Measurements from ENCODE around the gene PLEKHH1.

PLEKHH1 gene

DNA sequence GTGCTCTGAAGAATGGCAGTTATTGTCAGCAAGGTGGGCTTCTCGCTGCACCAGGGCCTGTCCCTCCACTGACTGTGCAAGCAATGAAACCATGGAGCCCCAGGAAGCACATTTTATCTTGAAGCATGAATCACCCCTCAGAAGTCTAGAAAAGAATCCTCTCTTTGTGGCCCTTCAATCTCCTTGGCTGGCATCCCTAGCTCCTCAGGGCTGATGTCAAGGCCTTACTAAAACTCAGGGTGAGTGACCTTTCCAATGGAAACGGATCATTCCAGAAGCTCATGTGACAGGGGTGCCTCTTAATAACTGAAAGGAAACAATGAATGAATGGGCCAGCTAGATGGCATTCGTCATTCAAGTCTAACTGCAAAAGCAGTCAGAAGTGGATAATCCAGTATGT, 22.3 kb upstream of the PLEKHH1 start:
- DNase-seq (ENCODE audit: low spot score) = no peak

DNA sequence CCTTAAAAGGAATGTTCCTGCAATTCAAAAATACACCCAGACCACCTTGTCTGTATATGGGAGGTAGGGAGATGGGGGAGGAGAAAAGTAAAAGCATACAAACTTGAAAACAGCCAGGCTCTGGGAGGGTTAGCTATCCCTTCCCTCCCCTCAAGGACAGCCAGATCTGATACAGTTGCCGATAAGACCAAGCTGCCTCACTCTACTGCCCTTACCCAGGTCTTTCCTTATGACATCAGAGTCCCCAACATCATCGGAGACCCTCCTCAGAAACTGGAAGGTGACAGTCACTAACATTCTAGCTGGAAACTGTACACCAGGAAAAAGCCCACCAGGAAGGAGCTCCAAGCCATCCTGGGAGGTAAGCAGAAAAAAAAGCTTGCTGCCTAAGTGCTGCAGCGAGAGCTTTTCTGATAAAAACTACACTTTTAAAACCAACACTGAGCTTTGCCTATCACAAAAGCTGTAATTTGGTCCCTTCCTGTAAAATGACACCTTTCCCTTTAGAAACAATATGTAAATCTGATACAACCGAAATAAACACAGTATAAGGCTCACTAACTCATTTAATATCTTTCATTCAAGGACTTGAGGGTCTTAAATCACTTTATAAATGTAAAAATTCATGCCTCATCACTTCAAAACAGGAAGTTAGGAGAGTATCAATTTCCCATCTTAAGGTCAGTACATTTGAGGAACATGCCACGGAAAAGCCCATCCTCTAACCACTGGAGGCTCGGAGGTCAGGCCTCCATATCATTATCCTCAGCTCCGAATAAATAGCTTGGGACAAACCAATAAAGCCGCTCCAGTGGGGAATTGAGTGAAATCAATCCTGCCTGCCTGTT, 20.4 kb upstream of the PLEKHH1 start:
- DNase-seq (ENCODE audit: low spot score) = no peak

DNA sequence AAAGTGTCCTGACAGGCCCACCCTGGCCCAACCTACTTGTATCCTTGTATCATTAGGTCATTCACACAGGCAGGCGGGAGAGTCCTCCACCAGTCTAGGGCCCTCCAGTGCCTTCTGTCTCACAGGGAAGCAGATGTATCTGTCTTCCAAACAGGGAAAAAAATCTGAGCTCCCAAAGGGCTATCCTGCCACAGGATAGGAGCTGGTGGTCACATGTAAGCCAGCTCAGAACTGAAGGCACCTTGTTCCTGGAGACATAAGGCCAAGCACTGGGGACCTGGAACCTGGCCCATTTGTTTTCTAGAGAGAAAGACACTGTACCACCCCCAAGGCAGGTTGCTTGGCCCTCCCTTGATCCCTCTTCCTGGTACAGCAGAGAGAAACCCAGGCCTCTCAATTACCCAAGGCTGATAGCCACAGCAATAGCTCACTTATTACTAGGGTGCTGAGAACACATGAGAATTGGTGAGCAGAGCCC, 19.4 kb upstream of the PLEKHH1 start:
- DNase-seq (ENCODE audit: low spot score) = no peak

DNA sequence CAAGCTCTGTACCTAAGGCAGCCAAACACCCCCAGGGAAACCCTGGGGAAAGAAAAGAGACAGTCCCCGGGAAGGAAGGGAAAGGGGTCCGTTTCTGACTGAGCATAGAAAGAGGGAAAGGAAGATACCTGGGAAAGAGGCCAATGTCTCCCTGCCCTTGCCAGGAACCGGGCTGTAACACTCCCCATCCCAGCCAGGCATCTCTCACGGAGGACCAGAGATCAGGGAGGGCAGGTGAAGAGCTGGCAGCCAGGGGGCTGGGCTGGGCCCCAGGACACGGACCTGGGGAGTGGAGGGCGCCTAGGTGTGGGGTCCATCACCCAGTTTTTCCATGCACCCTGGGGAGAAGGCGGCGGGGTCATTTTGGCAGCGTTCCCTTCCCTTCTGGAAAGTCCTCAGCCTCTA, 18.9 kb upstream of the PLEKHH1 start:
- no peak for DNase-seq (ENCODE audit: low spot score)

DNA sequence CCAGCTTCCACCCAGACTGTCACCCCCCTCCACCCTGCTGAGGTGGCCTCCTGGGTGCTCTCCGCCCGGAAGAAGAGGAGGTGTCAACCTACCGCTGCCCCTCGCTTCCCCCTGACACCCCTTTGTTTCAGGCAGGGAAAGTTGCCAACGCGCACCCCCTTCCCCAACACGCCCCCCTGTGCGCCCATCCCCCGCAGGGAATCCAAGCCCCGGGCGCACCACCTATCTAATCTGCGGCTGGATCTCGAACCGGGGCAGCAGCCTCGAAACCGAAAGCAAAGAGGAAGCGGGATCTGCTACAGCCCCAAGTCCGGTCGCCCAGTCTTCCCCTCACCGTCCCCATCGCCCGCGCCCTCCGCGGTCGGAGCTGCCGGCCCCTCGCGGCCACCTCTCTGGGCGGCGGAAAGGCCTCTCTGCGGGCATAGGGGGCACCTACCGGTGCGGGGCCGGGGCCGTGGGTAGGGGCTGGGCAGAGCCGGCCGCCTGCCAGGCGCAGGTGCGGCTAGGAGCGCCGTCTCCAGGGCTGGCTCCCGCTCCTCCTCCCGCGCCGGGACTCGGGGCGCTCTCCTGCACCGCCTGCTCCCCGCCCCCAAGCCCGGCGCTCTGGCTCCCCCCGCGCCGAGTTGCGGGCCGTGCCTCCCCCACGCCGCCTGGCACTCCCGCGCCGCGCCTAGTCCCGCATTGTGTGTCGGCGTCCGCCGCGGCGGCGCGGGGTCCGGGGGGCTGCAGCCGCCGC, 18.3 kb upstream of the PLEKHH1 start:
- DNase-seq (ENCODE audit: low spot score) = peak; percentile 67

DNA sequence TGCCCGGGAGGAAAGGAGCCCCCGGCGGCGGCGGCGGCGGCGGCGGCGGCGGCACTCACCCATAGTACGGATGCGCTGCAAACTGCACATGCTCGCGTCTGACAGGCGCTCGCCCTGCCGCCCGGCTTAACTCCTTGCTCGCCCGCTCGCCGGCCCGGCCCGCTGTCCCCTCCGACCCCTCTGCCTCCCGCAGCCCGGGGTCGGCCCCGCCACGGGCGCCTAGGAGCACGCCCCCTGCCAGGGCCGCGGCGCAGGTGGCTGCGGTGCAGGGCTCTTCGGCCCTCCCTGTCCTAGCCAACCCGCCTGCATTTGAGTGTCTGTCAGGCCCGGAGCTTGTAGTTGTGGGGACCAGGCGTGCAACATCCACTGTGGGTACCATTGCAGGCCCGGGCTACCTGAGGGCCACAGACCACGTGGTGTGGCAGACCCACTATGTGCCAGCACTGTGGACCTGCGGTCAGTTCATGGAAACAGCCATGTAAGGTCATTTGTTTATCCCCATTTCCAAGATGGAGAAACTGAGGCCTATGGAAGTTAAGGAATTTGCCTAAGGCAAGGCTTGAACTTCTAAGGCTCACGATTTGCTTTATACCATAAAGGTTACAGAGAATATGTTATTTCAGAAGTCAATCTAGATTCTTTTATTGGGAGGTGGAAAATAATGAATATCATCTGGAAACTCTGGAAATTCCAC, 17.6 kb upstream of the PLEKHH1 start:
- DNase-seq (ENCODE audit: low spot score) = peak; percentile 64

DNA sequence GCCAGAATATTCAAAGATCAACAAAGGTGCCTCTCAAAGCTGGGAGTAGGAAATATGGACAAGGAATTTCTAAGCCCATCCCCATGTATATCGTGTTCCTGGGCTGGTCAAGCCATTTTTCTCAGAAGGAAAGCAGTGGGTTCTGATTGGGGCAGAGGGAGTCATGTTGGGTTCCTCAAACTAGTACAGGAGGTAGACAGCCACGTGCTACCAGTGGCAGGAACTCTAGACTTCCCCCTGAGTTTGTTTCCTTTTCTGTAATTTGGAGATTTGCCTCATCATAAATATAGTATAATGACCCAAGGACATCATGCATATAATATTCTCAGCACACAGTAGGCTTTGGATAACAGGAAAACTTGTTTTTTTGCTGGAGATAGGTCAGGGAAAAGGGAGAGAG, 16.4 kb upstream of the PLEKHH1 start:
- no peak for DNase-seq (ENCODE audit: low spot score)

DNA sequence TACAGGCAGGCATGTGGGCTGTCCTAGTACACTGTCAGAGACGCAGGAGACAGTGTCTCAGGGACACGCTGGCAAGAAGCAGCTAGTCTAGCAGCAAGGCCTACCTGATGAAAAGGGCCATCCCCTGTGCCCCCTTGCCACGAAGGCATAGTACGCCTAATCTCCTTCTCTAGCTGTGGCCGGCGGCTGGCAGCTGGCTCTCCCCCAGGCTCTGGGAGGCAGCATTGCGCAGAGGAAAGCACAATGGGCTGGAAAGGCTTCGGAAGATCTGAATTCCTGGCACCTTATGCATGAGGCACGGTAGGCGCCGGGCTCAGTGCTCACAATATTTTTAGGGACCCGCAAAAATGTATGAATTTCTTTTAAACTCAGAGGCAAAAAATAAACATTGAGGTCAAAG, 16.0 kb upstream of the PLEKHH1 start:
- peak; percentile 62 for DNase-seq (ENCODE audit: low spot score)

DNA sequence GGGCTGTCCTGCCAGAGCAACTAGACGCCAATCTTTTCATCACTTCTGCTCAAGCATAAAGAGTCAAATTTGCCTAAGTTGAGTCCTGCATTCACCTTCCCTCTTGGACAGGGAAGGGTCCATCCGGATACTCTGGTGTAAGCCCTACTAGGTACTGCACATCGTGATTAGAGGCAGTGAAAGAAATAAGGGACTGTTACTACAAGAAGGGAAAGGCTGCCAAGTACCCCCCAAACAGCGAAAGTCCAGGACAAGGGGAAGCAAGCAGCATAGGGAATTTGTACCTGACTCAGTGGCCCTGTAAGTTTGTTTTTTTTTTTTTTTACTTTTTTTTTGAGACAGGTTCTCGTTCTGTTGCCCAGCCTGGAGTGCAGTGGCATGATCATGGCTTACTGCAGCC, 13.7 kb upstream of the PLEKHH1 start:
- no peak for DNase-seq (ENCODE audit: low spot score)

DNA sequence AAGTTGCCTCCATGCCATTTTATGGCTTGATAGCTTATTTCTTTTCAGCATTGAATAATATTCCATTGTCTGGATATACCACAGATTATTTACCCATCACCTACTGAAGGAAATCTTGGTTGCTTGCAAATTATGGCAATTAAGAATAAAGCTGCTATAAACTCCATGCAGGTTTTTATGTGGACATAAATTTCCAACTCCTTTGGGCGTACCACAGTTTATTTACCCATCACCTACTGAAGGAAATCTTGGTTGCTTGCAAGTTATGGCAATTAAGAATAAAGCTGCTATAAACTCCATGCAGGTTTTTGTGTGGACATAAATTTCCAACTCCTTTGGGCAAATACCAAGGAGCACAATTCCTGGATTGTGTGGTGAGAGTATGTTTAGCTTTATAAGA, 12.6 kb upstream of the PLEKHH1 start:
- no peak for DNase-seq (ENCODE audit: low spot score)

DNA sequence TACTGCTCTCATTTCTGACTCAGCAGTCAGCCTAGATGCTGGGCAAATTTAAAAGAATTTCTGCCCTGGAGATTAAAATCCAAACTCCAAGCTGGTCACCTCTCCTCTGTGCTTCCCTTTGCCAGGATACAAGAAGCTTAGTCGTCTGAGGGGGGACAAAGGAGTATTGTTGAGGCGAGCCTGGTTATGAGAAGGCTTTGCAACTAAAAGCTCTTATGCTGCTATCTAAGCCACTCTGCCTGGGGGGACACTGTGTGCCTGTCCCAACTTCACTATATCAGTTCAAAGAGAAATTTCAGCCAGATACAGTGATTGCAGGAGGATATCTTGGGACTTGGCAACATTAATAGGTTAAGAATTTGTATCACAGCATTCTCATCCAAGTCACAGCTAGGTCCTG, 10.8 kb upstream of the PLEKHH1 start:
- no peak for DNase-seq (ENCODE audit: low spot score)

DNA sequence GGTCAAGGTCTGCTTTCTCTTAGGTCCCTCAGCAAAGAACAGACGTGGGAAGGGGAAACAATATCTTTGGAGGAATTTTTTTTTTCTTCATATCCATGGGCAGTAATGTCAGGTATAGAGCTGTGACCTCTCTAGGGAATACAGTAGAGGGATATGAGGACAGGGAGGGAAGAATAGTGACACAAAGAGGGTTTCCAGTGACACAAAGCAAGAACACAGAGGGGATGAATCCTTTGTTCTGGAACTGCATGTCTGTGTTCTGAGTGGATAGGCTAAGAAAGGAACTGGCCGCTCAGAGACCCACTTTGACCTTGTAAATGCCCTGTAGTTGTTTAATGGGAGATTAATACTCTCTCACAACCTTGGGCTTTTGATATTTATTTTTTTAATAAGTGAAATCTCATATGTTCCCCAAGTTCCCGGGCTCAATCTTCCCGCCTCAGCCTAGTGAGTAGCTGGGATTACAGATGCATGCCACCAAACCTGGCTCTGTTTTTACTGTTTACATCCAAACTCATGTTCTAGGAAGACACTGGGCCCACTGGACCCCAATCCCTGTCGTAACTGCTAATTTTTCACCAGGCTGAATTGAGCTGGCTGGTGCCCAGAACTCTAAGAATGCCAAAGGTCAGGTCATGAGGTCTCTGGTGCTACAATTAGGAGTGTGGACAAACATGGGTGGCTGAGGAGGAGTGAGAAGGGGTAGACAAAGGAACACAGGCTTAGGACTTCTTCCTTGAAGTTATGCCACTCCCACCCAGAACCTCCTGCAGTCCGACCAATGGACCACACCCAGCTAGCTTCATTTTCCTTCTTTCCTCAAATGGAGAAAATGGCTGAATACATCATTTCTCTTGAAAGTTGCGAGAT, 9.1 kb upstream of the PLEKHH1 start:
- DNase-seq (ENCODE audit: low spot score) = no peak

DNA sequence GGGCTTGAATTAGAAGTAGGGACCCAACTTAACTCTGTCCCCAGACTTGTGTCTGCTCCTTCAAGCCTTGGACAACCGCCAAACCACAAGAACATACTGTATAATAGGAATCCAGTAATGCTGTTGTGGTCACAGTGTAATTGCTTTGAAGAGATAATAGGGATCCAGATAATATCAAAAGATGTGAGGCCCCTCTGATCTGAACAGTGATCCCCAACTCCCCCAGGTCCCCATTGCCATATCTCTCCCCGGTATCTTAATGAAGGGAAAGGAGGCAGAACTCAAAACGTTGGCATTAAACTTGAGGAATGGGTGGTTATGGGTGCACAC, 8.5 kb upstream of the PLEKHH1 start:
- no peak for DNase-seq (ENCODE audit: low spot score)

DNA sequence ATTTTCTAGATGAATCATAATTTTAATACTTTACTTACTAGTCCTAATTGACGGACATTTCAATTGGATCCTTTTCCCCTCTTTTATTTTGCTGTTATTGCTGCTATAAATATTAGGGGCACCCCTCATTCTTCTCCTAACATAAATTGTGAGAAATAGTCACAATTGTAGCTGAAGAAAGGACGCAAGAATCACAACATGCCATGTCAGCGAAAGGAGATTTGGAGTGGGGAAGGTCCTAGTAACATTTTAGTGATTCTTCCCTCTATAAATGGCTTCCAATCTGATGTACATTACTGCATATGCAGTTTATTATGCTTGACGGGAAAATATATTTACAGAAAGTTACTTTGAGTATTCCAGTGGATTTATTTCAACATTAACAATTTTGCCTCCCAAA, 7.7 kb upstream of the PLEKHH1 start:
- no peak for DNase-seq (ENCODE audit: low spot score)

DNA sequence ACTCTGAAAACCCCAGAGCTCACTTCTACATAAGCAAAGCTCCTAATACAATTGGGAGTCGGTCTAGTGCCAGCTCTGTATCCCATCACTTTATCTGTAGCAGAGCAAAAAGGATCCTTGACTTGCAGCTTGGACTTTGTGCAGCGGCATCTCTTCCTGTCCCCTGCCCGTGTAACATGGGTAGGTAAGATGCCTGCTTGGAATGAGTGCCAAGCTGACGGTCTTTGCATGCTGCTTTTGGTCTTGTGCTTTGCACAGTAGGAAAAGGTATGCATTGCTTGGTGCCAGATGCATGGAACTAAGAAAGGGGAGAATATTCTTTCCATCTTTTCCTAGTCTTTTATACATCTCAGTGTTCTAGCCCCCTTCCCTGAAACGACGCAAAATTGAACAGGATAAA, 6.9 kb upstream of the PLEKHH1 start:
- DNase-seq (ENCODE audit: low spot score) = no peak

DNA sequence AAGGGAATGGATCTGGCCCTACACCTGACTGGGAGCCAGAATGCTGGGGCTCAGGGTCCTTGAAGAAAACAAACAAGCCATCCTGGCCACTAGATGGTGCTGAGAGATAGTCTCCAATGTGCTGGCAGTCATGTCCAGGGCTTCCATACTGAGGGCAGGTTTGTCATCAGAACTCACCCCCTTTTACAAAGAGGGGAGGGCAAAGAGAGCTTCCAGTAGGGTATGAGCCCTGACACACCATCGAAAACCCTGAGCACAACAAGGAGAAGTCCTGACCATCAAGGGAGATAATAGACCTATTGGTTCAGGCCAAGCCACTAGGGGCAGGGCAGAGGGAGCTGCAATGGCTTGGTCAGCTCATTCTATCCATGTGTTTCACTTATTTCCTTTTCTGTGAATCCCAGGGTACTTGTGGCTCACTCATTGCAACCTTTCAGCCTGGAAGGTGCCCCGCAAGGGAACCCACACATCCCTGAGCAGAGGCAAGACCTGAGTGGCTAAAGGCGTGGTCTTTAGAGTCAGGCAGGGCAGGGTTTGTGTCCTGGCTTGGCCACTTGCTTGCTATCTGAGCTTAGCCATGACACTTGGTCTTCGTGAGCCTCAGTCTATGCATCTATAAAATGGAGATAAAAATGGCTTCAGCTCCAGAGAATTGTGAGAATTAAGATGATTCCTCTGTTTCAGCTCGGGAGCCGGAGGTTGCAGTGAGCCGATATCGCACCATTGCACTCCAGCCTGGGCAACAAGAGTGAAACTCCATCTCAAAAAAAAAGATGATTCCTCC, 6.2 kb upstream of the PLEKHH1 start:
- DNase-seq (ENCODE audit: low spot score) = peak; percentile 73

DNA sequence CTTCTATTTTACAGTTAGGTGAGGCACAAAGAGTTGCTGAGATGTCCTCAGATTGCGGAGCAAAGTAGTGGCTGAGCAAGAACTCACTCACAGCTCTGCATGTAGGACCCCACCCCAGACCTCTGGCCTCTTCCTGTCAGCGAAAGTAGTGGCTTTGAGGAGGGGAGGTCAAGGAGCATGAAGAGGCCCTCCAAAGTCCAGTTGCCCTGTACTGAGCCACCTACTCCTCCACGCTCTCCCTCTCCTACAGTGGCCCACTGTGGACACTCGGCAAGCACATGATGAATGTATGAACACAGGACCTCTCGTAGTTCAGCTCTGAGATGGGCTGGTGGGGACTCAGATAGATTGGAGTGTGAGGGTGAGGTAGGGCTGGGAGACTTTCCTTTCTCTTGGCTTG, 5.3 kb upstream of the PLEKHH1 start:
- DNase-seq (ENCODE audit: low spot score) = no peak

DNA sequence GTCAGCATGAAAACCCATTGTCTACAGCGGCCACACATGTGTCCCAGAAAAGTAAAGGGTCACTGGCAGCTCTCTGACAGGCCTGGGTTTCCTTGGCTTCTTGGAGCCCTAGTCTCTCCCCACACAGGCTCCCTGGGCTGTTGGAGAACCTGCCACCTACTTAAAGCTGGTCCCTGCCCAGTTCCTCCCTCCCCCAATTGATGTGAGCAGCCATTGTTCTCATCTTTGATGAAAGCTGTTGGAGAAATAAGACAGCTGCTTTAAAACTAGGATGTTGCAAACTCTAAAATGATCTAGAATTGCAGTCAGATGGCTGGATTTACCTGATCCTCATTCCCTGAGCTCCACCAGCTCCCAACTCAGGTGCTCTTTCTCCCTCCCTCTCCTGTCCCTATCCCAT, 4.8 kb upstream of the PLEKHH1 start:
- DNase-seq (ENCODE audit: low spot score) = no peak

DNA sequence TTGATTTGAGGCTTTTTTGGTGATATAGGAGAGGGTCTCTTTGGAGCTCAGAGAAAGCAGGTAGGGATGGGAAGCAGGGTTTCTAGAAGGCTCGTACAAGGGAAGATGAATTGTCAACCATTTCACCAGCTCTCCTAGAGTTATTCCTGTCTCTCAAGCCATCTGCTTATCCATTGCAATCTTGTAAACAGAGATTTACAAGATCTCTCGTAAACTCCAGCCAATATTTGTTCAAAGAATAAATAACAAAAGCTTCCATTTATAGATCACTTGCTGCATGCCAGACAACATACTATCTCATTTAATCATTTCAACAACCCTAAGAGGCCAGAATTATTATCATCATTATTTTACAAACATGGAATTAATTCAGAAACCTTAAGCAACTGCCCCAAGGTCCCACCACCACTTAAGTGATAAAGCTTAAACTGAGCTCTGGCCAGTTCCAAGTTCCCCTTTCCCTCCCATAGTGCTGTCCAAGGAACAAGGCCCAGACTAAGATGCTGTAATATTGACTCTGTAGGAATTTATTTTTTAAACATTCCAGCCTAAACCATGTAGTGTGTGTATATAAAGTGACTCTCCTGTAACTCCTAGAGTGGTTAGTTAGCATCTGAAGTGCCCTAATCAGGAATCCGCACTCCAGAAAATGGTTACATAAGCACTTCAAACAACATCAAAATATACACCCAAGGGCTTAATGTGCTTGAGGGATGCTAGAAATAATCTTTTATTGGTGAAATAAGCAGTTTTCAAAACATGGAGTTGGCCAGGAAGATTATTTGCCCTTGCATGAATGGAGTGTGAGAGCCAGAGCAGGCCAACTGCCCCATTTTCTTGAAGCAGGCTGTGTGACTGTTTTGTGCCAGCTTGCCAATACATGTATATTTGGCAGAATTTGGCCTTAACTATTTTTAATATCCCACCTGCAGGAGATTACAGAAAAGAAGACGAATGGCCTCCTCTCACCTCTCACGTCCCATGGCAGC, 2.8 kb upstream of the PLEKHH1 start:
- no peak for DNase-seq (ENCODE audit: low spot score)

DNA sequence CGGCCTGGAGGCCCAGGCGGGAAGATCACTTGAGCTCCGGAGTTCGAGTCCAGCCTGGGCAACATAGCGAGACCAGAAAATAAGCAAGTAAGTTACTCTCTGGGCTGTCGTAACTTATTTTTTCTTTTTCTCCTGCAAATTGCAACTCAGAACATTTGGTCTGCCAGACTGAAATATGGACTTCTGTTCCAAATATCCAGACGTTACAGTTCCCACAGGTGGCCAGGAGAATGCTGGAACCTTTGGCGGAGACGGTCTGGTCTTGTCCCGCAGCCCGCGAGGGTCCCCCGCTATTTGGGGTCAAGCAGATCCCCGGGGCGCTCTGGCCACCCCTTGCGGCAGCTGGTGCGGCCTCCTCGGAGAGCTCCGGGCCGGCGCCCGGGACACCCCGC, 488 bp upstream of the PLEKHH1 start:
- DNase-seq (ENCODE audit: low spot score) = no peak
